ENCODE results near the gene KREMEN1. TPM values are rescaled to one million over a fixed set of nuclear protein-coding genes. Genes with fewer than 3 reads are reported as not detected.

The KREMEN1 gene
- total and polyA plus RNA-seq, 9 of the 15 experiments (the other 6 are each of a cell fraction or from before 2014, with no cell fraction given), result 0.69 to 11.5 (median 4.3) TPM

DNA sequence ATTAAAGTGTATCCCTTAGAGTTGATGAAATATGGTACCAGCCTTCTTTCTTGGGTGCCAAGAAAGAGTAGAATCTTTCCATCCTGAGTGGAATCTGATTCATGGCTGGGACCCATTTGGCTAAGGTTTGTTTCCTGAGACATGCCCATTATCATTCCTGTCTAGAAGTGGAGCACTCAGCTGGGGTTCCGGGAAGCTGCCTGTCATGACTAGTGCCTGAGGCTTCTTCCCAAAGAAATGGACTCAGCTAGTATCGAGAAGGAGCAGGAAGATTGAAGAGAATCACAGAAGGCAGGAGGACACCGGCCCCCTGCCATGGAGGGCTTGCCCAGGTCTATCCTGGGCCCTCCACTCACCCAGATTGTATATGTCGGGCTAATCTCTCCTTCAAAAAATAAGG lies 57.6 kb downstream of the KREMEN1 start:
- no peak for FAIRE-seq
- CTCF ChIA-PET (ENCODE audit: low intra/inter-chr PET ratio), result no interaction called here
- H3K9me3 ChIP-seq (replicated peaks; ENCODE audit: control insufficient read depth, insufficient read depth, low read depth, low read length), result no peaks in the 10 kb centered on the region

DNA sequence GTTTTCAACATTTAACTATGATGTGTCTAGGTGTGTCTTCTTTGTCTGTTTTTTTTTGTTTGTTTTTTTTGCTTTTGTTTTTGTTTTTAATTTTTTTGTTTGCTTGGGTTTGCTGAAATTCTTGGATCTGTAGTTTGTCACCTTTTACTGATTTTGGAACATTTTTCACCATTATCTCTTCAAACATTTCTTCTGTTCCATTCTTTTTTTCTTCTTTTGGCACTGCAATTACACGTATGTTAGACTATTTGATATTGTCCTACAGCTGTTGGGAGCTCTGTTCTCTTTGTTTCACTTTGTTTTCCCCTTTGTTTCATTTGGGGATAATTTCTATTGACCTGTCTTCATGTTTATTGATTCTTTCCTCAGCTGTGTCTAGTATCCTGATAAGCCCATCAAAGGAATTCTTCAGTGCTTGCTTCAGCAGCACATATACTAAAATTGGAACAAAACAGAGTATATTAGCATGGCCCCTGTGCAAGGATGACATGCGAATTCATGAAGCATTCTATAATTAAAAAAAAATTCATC lies 60.8 kb downstream of the KREMEN1 start:
- TF ChIP-seq ILF3 (IDR thresholded peaks at IDR 0.05; ENCODE audit: borderline replicate concordance), result no peak
- no peak for TF ChIP-seq ZC3H4 (CRISPR knock-in tag; IDR thresholded peaks at IDR 0.05; ENCODE audit: borderline replicate concordance)
- TF ChIP-seq ZNF76 (CRISPR knock-in tag; IDR thresholded peaks at IDR 0.05; ENCODE audit: borderline replicate concordance), result no peak
- no peak for TF ChIP-seq ZNF23 (CRISPR knock-in tag; IDR thresholded peaks at IDR 0.05)
- TF ChIP-seq ZNF217 (CRISPR knock-in tag; IDR thresholded peaks at IDR 0.05), result no peak
- FAIRE-seq, result no peak
- H3K27me3 ChIP-seq (ENCODE audit: control insufficient read depth in 2 of 2, insufficient read depth in 2 of 2, low read length in 2 of 2), result no peaks in the 10 kb centered on the region
- intact Hi-C loops (cut with micrococcal nuclease) (no loop called here), in situ Hi-C loops (cut with MboI) (no loop called here)
- no peak for ATAC-seq
- H3K9me1 ChIP-seq (ENCODE audit: control insufficient read depth, insufficient read depth, low read length), result no peaks in the 10 kb centered on the region
- no peak overlapping the region for H2AFZ ChIP-seq (ENCODE audit: low read depth, low read length)
- H3K36me3 ChIP-seq (ENCODE audit: control insufficient read depth, insufficient read depth, low read length), result peaks cover under 1% of the 10 kb centered on the region; the same call in 1 of the 3 replicates
- H4K20me1 ChIP-seq (replicated peaks; ENCODE audit: control insufficient read depth, insufficient read depth, low read length), result no peaks in the 10 kb centered on the region
- POLR2A ChIA-PET, result interaction anchor here (0.6 kb wide), 1 partner anchor 361 kb away, joined by 4 read pairs; the partner anchor contains the start of gene CCDC117
- peaks cover 3 to 11% of the 10 kb centered on the region in 2 experiments; a peak in 3 of 5 replicates for H3K4me1 ChIP-seq (replicated peaks in 1 of 2; ENCODE audit: control insufficient read depth in 2 of 2, insufficient read depth in 2 of 2, low read length in 2 of 2)
- WGBS (ENCODE audit: insufficient coverage, low coverage, missing lambda C conversion rate), result 56% methylated on average over 2 of the region's 2 CpGs
- H3K79me2 ChIP-seq (ENCODE audit: control insufficient read depth, insufficient read depth, low read length), result no peaks in the 10 kb centered on the region
- H3K9ac ChIP-seq (ENCODE audit: insufficient read depth in 1 of 2, low read depth in 2 of 2, low read length in 2 of 2), result no peak overlapping the region
- no peak overlapping the region for H3K4me2 ChIP-seq (ENCODE audit: insufficient read depth, low read length)
- no TSS peak for BruUV-seq (replicated peaks)
- H3K4me3 ChIP-seq, result no peak overlapping the region
- DNase-seq (ENCODE audit: extremely low read depth in 1 of 4, low spot score in 3 of 4), result no peak
- no peaks in the 10 kb centered on the region for H3K9me3 ChIP-seq (replicated peaks; ENCODE audit: control insufficient read depth, insufficient read depth, low read depth, low read length)
- CTCF ChIA-PET (ENCODE audit: low intra/inter-chr PET ratio), result no interaction called here
- no peak overlapping the region for H3K27ac ChIP-seq (ENCODE audit: extremely low read depth, low read depth, low read length)

More for the DNA sequence above, 57.6 kb downstream of the KREMEN1 start:
- no peak overlapping the region for H3K9ac ChIP-seq (ENCODE audit: insufficient read depth in 1 of 2, low read depth in 2 of 2, low read length in 2 of 2)
- WGBS (ENCODE audit: insufficient coverage, low coverage, missing lambda C conversion rate), result 79% methylated on average over 4 of the region's 4 CpGs
- H3K79me2 ChIP-seq (ENCODE audit: control insufficient read depth, insufficient read depth, low read length), result no peaks in the 10 kb centered on the region
- H3K4me2 ChIP-seq (ENCODE audit: insufficient read depth, low read length), result no peak overlapping the region
- BruUV-seq (replicated peaks), result no TSS peak
- POLR2A ChIA-PET, result interaction anchor here (0.8 to 1.7 kb wide), 2 partner anchors 10 to 55 kb away, joined by 3 to 4 read pairs; no protein-coding TSS in a partner anchor
- TF ChIP-seq HDAC8 (tag; IDR thresholded peaks at IDR 0.05) (no peak), CBX2 (IDR thresholded peaks at IDR 0.05; ENCODE audit: insufficient read depth, low read length, poor library complexity, severe bottlenecking) (no peak), ETS2 (tag; IDR thresholded peaks at IDR 0.05; ENCODE audit: borderline replicate concordance, poor library complexity, severe bottlenecking) (no peak), RBFOX2 (IDR thresholded peaks at IDR 0.05; ENCODE audit: low read depth, low read length) (no peak)
- TF ChIP-seq, protein P1, sequence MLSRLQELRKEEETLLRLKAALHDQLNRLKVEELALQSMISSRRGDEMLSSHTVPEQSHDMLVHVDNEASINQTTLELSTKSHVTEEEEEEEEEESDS (CRISPR knock-in tag; IDR thresholded peaks at IDR 0.05), result no peak
- no peaks in the 10 kb centered on the region for H4K20me1 ChIP-seq (replicated peaks; ENCODE audit: control insufficient read depth, insufficient read depth, low read length)
- in situ Hi-C loops (cut with MboI) (no loop called here), intact Hi-C loops (cut with micrococcal nuclease) (no loop called here)
- ATAC-seq (no peak), DNase-seq (ENCODE audit: extremely low read depth in 1 of 4, low spot score in 3 of 4) (no peak)
- H3K27ac ChIP-seq (ENCODE audit: extremely low read depth, low read depth, low read length), result no peak overlapping the region
- H3K4me1 ChIP-seq (replicated peaks in 1 of 2; ENCODE audit: control insufficient read depth in 2 of 2, insufficient read depth in 2 of 2, low read length in 2 of 2), result peaks cover 4 to 15% of the 10 kb centered on the region in 2 experiments; a peak in 2 of 5 replicates
- no peaks in the 10 kb centered on the region for H3K27me3 ChIP-seq (ENCODE audit: control insufficient read depth in 2 of 2, insufficient read depth in 2 of 2, low read length in 2 of 2)
- H3K9me1 ChIP-seq (ENCODE audit: control insufficient read depth, insufficient read depth, low read length), result no peaks in the 10 kb centered on the region
- H3K4me3 ChIP-seq, result no peak overlapping the region
- no peak overlapping the region for H2AFZ ChIP-seq (ENCODE audit: low read depth, low read length)
- no peaks in the 10 kb centered on the region for H3K36me3 ChIP-seq (ENCODE audit: control insufficient read depth, insufficient read depth, low read length)
